ENCODE measurements around the gene CSHL1. TPM values are rescaled to one million over a fixed set of nuclear protein-coding genes. Genes with fewer than 3 reads are reported as not detected.
"Not testable (repeated sequence)": the region's sequence is repeated elsewhere in the genome, so short reads cannot be mapped to it uniquely, and the experiment has no call there.

The CSHL1 gene
- total RNA-seq, 1 donor from 2014 or later, result not detected

- H3K4me3 Mint-ChIP-seq (ENCODE audit: unreplicated experiment); DNase-seq (ENCODE audit: low spot score); H3K9me3 Mint-ChIP-seq (ENCODE audit: low read depth); H3K27ac Mint-ChIP-seq (ENCODE audit: unreplicated experiment); H3K36me3 Mint-ChIP-seq (ENCODE audit: low read depth): not testable (repeated sequence)
- peaks cover 14% of the 10 kb centered on the region for H3K27me3 Mint-ChIP-seq (ENCODE audit: low read depth)
- H3K4me1 Mint-ChIP-seq (ENCODE audit: low read depth), result peaks cover 11% of the 10 kb centered on the region
Measured at GRCh38 chr17:63873577-63873976, 37.5 kb downstream of the CSHL1 start, which contains the start of gene CSH2. Gene CSH2, minus strand, starts transcription at chr17:63873677. Its CDS starts 63 bp downstream, at chr17:63873614.

- DNase-seq (ENCODE audit: low spot score); H3K36me3 Mint-ChIP-seq (ENCODE audit: low read depth); H3K27ac Mint-ChIP-seq (ENCODE audit: unreplicated experiment); H3K9me3 Mint-ChIP-seq (ENCODE audit: low read depth); H3K27me3 Mint-ChIP-seq (ENCODE audit: low read depth); H3K4me3 Mint-ChIP-seq (ENCODE audit: unreplicated experiment): not testable (repeated sequence)
- peaks cover 11% of the 10 kb centered on the region for H3K4me1 Mint-ChIP-seq (ENCODE audit: low read depth)
Measured at GRCh38 chr17:63871646-63872365, 39.3 kb downstream of the CSHL1 start.

- H3K4me1 Mint-ChIP-seq (ENCODE audit: low read depth), result peaks cover 11% of the 10 kb centered on the region
- peak overlapping the region; percentile 49 for H3K27ac Mint-ChIP-seq (ENCODE audit: unreplicated experiment)
- H3K27me3 Mint-ChIP-seq (ENCODE audit: low read depth); H3K36me3 Mint-ChIP-seq (ENCODE audit: low read depth); H3K4me3 Mint-ChIP-seq (ENCODE audit: unreplicated experiment); DNase-seq (ENCODE audit: low spot score); H3K9me3 Mint-ChIP-seq (ENCODE audit: low read depth): not testable (repeated sequence)
Measured at GRCh38 chr17:63870292-63870665, 40.8 kb downstream of the CSHL1 start.

DNA sequence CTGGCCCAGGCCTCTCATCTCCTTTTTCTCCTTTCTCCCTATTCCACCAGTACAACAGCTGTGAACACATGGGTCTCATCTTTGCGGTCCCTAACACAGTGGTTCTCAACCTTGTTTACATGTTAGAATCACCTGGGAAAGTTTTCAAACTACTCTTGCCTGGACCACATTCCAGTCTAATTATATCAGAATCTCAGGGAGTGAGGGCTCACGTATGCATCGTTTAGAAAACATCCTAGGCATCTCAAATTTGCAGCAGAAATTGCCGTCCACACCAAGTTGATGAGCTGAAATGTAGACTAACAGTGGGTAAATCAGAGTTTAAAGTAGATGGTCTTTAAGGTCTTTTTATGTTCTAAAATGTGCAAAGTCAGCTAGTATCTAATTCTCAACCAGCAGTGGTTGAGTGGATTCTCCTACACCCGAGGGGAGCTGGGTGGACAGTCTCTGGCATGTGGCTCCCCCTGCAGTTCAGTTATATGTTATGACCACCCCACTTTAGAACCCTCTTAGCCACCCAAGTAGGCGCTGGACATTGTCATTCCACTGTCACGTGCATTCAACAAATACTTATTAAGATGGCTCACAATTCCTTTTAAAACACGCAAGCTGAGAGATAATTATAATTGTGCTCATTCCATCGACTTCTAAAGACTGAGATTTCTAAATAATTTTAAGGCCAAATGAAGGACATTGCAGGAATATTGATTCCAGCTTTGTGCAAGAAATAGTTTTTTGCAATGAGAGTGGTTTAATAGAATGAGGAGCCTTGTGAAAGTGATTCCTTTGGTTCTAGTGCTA, 41.4 kb downstream of the CSHL1 start:
- H3K36me3 Mint-ChIP-seq (ENCODE audit: low read depth); H3K4me3 Mint-ChIP-seq (ENCODE audit: unreplicated experiment); H3K27me3 Mint-ChIP-seq (ENCODE audit: low read depth); DNase-seq (ENCODE audit: low spot score); H3K9me3 Mint-ChIP-seq (ENCODE audit: low read depth): not testable (repeated sequence)
- TF ChIP-seq, protein P1, sequence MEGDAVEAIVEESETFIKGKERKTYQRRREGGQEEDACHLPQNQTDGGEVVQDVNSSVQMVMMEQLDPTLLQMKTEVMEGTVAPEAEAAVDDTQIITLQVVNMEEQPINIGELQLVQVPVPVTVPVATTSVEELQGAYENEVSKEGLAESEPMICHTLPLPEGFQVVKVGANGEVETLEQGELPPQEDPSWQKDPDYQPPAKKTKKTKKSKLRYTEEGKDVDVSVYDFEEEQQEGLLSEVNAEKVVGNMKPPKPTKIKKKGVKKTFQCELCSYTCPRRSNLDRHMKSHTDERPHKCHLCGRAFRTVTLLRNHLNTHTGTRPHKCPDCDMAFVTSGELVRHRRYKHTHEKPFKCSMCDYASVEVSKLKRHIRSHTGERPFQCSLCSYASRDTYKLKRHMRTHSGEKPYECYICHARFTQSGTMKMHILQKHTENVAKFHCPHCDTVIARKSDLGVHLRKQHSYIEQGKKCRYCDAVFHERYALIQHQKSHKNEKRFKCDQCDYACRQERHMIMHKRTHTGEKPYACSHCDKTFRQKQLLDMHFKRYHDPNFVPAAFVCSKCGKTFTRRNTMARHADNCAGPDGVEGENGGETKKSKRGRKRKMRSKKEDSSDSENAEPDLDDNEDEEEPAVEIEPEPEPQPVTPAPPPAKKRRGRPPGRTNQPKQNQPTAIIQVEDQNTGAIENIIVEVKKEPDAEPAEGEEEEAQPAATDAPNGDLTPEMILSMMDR (IDR thresholded peaks at IDR 0.05), result peak; percentile 52
- Mint-ChIP-seq H3K4me1 (ENCODE audit: low read depth) (peaks cover 11% of the 10 kb centered on the region), H3K27ac (ENCODE audit: unreplicated experiment) (peak overlapping the region; percentile 49)

DNA sequence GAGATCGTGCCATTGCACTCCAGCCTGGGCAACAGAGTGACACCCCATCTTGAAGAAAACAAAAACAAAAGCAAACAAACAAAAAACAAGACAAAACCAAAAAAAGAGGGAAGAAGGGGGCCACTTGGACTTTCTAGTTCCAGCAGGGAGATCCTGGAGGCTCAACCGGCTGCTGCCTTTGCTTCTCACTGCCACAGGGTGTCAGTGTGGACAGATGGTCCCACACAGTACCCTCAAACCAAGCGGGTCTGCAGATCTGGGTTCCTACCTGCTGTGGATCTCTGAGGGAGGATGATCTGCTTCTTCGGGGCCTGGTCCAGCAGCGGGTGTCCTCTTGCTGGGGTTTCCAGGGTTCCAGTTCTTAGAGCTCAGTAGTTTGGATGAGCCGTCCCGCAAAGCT, 44.4 kb downstream of the CSHL1 start:
- not testable (repeated sequence) for H3K27ac Mint-ChIP-seq (ENCODE audit: unreplicated experiment); DNase-seq (ENCODE audit: low spot score); H3K36me3 Mint-ChIP-seq (ENCODE audit: low read depth); H3K27me3 Mint-ChIP-seq (ENCODE audit: low read depth); H3K4me3 Mint-ChIP-seq (ENCODE audit: unreplicated experiment); H3K9me3 Mint-ChIP-seq (ENCODE audit: low read depth)
- H3K4me1 Mint-ChIP-seq (ENCODE audit: low read depth), result peaks cover 11% of the 10 kb centered on the region

Other genes starting within 250 kb of the CSHL1 start
- 24.7 to 33.3 TPM (median 32.2 TPM) in 3 replicates for gene LIMD2, start 211.1 kb downstream of the CSHL1 start, total RNA-seq
- gene STRADA, start 169.5 kb downstream of the CSHL1 start, total RNA-seq, result 26.2 to 47.3 TPM (median 27.1 TPM) in 3 replicates
- 63.5 to 65.1 TPM (median 64.9 TPM) in 3 replicates for gene CCDC47, start 137.7 kb downstream of the CSHL1 start, total RNA-seq
- gene DDX42, start 137.1 kb downstream of the CSHL1 start, total RNA-seq, result 94.6 to 120 TPM (median 99.0 TPM) in 3 replicates
- 92.3 to 112 TPM (median 94.9 TPM) in 3 replicates for gene PSMC5, start 83.8 kb downstream of the CSHL1 start, total RNA-seq
- gene FTSJ3, start 83.6 kb downstream of the CSHL1 start, total RNA-seq, result 26.5 to 41.4 TPM (median 27.9 TPM) in 3 replicates
- 30.7 to 35.1 TPM (median 34.6 TPM) in 3 replicates for gene SMARCD2, start 68.6 kb downstream of the CSHL1 start, total RNA-seq
- gene CSH2, start 37.6 kb downstream of the CSHL1 start, total RNA-seq, result 6.9 TPM in 1 of 3 replicates, not detected in the others
- gene GH2, start 29.3 kb downstream of the CSHL1 start, total RNA-seq, result not detected in 3 replicates
- gene CSH1, start 14.7 kb downstream of the CSHL1 start, total RNA-seq, result 14.0 TPM in 1 of 3 replicates, not detected in the others
- gene GH1, start 7.6 kb upstream of the CSHL1 start, total RNA-seq, result not detected in 3 replicates
- gene CD79B, start 21.1 kb upstream of the CSHL1 start, total RNA-seq, result not detected in 3 replicates
- gene SCN4A, start 61.7 kb upstream of the CSHL1 start, total RNA-seq, result not detected in 3 replicates
- 0.28 to 0.35 TPM in 2 of 3 replicates, not detected in the other for gene PRR29, start 87.1 kb upstream of the CSHL1 start, total RNA-seq
- gene ICAM2, start 109.4 kb upstream of the CSHL1 start, total RNA-seq, result not detected in 3 replicates
- 12.1 to 18.2 TPM (median 14.9 TPM) in 3 replicates for gene ERN1, start 218.9 kb upstream of the CSHL1 start, total RNA-seq